HG03460 (cell line): ENCODE results near the gene HUWE1.
"Not testable (repeated sequence)": the region's sequence is repeated elsewhere in the genome, so short reads cannot be mapped to it uniquely, and the experiment has no call there.

Experiments used
- ATAC-seq: cut with Tn5 transposase; IDR thresholded peaks from one replicate; pipeline ENCODE4 v1.9.1; 2021; ENCODE audit not compliant: unreplicated experiment

The HUWE1 gene

GRCh38 chrX:53531255-53531966, 155.1 kb downstream of the HUWE1 start:
- ATAC-seq = not testable (repeated sequence)

GRCh38 chrX:53526999-53527398, 159.5 kb downstream of the HUWE1 start:
- ATAC-seq = no peak

- ATAC-seq = no peak
These were observed 175.2 kb downstream of the HUWE1 start for GRCh38 chrX:53511322-53511721.

GRCh38 chrX:53504035-53504434, 182.5 kb downstream of the HUWE1 start:
- ATAC-seq = not testable (repeated sequence)

- ATAC-seq = no peak
These were observed 192.1 kb downstream of the HUWE1 start for GRCh38 chrX:53494436-53494835.

GRCh38 chrX:53486285-53486684, 200.2 kb downstream of the HUWE1 start:
- ATAC-seq = no peak

GRCh38 chrX:53483838-53484405, 202.6 kb downstream of the HUWE1 start:
- no peak for ATAC-seq

- ATAC-seq = no peak
These were observed 203.1 kb downstream of the HUWE1 start for GRCh38 chrX:53483416-53483815.
